ENCODE data around the gene PSMC1.

The PSMC1 gene

DNA sequence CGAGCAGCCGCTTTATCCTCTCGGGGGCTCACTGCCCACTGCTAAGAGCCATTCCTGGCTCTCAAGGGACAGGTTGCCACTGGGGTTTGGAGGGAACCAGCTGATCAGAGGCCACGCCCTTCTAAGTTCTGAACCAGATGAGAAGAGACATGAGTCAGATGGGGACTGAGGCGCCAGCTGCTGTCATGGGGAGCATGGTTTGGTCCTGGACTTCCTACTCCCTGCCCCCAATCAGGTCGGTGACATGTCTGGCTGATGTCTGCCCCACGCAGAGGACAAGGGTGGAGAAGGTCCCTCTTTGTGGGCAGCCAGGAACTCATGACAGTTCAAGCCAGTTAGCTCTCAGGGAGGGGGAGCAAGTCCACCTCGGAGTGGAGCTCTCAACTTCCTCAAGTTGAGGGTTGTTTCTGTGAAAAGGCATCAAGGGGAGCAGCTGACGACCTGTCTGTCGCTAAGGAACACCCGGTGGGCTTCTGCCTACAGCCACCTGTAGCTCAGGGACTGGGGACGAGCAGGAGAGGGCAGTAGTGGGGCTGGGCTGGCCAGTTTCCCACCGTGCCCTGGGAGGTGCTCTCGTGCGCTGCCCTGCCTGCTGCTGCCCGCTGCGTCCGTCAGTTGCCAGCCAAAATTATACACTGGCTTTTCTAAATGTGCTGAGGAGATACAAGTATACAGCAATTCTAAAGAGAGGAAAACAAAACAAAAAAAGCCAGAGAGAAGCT, 20.5 kb downstream of the PSMC1 start:
- no peak for DNase-seq (ENCODE audit: low read depth, low spot score)

DNA sequence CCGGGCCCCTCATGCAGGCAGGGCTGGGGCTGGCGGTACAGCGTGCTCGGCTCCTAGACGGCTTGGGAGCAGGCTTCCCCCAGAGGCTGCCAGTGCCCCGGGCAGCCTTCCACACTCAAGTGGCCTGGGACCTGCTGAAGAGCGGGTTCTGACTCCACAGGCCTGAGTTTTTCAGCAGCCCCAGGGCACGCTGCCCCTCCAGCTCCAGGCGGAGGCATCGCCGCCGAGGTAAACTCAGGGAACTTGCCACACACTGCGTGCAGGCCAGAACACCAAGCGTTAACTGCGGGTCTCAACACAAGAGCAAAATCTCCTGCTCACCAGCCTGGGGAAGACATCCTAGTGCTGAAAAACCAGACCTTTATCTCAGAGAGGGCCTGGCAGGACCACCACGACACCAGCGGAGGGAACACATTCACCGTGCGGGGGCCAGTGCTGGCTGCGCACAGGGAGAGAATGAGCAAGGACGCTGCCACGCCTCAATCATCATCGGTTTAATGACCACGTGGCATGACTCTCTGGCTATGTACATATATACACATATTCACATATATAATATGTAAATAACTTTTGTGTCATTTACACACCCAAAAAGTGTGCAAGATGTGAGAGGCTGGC, 21.3 kb downstream of the PSMC1 start:
- no peak for DNase-seq (ENCODE audit: low read depth, low spot score)

DNA sequence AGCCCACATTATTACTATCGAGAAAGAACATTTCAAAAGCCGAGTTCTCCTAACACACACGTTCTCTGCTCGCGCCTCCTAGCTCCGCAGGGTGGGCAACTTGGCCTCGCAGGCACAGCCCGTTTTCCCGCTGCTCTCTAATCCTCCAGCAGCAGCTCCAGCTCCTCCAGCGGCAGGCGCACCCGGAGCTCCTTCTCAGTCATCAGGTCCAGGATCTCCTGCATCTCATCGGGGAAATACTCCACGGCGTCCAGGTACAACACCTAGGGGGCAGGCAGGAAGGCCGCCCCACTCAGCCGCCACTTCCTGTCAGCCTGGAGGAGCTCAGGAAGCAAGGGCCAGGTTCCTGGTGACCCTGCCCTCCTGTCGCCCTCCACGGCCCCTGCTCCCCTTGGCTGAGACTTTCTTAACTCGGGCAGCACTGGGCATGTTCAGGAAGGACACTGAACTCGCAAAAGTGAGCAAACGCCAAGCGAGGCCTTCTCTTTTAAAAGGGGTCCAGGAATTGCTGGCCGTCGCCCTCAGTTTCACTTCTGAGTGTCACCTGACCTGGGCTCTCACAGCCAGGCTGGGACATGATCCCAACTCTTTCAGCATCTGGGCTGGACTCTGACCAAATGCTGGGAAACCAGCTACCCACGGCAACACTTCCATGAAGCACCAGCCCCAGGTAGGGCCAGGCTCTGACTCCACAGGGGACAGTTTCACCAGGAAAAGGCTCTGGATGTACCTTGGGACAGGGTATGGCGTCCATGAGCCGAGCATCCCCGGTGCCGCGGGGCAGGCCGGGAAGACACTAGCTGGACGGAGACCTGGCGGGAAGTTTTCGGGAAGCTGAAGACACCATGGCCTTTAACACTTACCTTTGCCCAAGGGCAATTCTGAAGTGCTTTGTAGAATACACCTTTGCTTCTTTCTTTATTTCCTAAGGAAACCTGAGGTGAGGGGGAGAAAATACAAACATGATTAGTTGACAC, 22.1 kb downstream of the PSMC1 start:
- no peak for DNase-seq (ENCODE audit: low read depth, low spot score)

DNA sequence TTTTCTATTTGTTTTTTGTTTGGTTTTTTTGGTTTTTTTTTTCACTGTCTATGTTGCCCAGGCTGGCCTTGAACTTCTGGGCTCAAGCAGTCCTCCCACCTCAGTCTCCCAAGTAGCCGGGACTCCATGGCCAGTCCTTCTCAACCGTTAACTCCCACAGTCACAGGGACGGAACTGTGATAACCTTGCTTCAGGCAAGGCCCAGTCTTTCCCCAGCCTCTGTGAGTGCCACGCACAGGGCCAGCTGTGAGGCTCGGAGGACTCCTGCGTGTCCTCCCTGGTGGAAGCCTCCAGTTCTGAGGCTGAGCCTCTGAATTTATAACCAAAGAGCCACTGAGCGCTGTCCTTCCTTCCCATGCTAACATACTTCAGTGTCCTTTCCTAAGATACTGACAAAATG, 23.7 kb downstream of the PSMC1 start:
- no peak for DNase-seq (ENCODE audit: low read depth, low spot score)

DNA sequence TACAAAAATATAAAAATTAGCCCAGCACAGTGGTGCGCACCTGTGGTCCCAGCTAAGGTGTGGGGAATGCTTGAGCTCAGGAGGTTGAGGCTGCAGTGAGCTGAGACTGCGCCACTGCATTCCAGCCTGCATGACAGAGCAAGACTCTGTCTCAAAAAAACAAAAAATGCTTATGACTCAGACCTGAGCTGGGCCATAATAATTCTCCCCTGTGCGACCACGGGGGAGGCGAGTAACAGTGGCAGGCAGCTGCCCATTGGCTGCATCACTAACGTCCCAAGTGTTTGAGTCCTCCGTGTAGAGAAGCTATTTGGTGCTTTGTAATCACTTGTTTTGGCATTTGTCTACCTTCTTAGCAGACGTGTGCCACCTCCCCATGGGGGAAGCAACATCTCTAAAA, 24.9 kb downstream of the PSMC1 start:
- DNase-seq (ENCODE audit: low read depth, low spot score): no peak

DNA sequence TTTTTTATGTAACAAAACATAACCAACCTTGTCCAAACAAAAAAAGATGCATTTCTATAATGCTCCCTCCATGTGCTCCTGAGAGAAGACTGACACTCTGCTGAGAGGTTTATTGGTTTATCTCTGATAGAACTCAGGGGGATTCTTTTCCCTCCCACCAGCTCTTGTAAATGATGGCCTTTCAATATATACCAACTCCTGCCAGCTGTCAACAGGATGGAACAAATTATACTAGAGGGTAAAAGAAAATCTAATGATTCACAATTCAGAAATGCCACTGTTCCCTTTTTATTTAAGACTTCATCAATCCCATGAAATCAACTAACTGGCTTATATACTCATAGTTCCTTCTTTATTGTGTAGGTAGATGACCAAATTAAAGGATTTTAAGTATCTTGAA, 25.4 kb downstream of the PSMC1 start:
- no peak for DNase-seq (ENCODE audit: low read depth, low spot score)

DNA sequence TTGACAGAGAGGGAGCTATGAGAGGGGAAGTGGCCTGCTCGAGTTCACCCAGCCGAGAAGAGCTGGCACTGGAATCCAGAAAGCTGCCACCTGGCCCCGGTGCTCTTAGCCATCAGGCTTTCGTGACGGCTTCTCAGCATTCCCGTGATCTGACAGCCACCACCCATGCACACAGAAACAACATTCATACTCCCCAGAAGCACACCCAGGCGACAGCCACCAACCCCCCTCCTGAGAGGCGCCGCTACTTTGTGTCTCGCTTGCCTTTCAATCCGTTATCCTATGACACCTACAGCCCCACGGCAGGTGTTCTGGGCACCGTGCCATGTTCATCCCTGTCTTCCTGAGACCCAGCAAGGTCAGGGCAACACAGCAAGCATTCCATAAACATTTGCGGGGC, 31.4 kb downstream of the PSMC1 start:
- DNase-seq (ENCODE audit: low read depth, low spot score): no peak

DNA sequence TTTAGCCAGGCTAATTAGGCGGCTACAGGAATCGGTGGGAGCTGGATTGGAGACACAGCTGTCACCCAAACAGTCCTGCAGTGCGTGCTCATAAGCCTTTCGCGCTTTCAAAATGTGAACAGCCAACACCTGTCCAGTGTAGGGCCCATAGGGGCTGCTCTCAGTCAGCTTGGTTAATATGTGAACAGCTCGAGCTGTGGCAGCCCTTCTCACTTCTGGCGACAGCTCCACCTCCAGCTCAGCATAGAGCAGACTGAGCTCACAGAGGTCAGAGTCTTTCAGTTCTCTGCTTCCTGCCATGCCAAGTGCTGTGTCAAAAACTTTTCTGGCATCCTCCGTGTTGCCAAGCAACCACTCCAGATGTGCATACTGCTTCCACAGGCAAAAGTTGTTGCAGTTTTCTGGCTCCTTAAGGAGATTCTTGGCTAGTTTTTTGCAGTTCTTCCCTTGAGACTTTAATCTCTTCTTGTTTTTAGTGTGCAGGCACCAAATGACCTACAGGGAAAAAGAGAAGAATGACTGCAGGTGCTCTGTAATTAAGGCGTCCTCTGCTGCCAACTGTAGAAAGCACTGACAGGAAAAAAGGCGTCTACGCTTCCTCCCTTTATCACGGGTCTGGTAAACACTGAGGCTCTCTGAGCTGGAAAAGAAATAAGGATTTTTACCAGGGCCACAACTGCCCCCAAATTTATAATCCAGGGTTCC, 32.5 kb downstream of the PSMC1 start:
- DNase-seq (ENCODE audit: low read depth, low spot score): no peak

DNA sequence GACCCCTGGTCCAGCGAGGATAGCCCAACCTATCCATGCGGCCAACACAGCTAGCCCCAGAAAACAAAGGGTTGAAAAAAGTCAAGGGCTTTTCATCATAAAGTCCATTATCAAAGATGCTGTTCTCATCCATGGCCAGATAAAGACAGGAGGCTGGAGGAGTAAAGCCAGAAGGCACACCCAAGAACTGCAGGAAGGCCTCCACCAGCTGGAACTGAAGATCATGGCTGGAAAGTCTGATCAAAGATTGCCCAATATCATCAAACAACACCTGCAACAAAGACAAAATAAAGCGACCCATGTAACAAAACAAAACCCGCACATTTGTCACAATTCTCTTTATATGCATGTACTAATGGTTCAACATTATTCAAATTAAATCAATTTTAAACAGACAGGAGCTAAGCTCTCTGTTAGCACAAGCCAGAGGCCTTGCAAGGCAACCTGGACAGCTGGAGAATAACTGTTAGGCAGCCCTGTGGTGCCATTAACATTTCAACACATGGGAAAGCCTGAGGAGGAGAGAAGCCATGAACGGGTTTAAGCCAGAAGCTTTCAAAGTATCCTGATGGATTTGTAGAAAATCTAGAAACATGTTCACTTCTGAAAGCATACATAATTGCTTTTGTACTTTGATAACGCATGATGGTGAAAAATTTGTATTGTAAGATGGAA, 34.1 kb downstream of the PSMC1 start:
- no peak for DNase-seq (ENCODE audit: low read depth, low spot score)

DNA sequence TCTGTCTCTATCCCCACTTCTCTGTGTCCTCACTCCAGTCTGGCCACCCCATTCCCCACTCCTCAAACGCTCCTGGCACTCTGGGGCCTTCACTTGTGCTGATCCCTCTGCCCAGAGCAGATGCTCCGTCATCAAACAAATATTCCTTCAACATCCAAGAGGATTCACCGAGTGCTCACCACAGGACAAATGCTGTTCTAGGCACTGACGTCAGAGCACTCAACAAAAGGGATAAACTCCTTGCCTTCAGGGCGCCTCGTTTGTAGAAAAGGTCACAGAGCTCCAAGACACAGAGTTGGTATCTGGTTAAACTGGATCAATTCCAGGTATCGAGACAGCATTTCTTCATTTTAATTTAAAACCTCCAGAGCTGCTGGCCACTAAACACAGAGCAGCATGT, 35.3 kb downstream of the PSMC1 start:
- DNase-seq (ENCODE audit: low read depth, low spot score): no peak

DNA sequence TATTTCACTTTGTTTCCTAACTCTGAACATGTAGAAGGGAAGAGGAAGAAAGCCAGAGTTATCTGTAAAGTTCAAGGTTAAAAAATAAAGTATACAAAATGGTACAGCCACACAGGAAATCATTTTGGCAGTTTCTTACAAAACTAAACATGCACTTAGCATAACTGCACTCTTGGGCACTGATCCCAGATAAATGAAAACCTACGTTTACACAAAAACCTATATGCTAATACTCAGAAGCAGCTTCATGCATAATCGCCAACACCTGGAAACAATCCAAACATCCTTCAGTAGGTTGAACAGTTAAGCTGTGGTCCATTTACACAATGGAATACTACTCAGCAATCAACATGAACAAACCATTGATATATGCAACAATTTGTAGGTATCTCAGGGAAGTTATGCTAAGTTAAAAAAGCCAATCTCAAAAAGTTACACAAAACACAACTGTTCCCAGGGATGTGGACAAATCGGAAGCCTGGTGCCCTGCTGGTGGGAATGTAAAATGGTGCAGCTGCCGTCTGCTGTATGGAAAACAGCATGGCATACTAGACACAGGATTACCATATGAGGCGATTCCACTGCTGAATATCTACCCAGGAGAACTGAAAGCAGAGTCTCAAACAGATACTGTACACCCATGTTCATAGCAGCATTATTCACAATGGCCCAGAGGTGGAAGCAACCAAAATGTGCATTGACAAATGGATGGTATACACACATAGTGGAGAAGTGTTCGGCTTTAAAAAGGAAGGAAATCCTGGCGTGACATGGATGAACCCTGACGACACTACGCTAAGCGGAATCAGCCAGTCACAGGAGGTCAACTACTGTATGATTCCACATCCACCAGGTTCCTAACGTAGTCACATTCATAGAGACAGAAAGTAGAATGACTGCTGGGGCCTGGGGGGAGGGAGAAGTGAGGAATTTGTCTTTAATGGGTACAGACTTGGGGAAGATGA, 37.7 kb downstream of the PSMC1 start:
- no peak for DNase-seq (ENCODE audit: low read depth, low spot score)

DNA sequence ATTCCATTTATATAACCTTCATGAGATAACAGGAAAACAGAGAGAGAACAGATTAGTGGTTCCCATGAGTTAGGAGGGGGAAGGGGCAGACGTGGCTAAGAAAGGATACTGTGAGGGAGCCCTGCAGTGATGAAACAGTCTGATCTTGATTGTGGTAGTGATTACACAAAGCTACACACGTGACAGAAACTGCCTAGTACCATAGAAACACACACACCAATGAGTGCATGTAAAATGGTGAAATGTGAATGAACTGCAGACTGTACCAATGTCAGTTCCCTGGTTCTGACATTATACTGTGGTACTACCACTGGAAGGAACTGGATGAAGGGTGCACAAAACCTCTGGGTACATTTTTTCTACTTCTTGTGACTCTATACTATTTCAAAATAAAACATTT, 38.5 kb downstream of the PSMC1 start:
- DNase-seq (ENCODE audit: low read depth, low spot score): no peak

DNA sequence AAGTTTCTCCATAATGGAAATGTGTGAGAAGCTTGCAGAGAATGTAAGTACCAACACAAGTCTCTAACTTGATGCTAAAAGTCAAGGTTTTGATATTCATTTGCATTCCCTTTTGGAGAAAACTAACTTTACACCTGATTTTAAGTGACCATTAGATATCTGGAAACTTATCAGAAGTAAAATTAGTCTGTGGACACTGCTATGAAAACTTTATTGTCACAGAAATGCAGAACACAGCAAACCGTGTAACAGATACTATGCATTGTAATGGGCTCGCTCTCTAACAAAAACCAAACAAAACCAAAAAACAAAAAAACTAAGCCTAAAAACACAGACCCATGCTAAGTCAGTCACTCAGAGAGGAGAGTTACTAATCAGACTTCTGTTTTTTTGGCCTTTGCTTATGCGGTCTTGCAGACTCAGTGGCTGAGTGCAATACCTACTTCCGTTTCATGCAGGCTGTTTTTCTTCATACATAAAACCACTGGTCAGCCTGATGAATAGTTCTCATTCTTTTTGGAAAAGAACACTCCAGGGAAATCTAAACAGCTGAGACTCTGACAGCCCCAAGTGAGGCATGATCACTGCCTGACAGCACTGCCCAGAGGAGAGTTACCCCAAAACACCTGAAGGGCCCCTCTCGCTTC, 39.6 kb downstream of the PSMC1 start:
- DNase-seq (ENCODE audit: low read depth, low spot score): no peak

DNA sequence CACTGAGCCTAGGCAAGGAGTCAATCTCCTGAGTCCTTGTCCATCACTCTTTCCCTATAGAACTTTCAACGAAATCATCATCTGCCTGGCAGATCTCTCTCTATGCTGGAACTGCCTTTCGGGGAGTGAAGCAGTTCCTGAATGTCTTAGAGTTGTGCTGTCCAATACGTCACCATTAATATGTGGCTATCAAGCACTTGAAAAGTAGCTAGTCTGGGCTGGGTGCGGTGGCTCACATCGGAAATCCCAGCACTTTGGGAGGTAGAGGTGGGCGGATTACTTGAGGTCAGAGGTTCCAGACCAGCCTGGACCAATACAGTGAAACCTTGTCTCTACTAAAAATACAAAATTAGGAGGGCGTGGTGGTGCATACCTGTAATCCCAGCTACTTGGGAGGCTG, 40.3 kb downstream of the PSMC1 start:
- no peak for DNase-seq (ENCODE audit: low read depth, low spot score)

DNA sequence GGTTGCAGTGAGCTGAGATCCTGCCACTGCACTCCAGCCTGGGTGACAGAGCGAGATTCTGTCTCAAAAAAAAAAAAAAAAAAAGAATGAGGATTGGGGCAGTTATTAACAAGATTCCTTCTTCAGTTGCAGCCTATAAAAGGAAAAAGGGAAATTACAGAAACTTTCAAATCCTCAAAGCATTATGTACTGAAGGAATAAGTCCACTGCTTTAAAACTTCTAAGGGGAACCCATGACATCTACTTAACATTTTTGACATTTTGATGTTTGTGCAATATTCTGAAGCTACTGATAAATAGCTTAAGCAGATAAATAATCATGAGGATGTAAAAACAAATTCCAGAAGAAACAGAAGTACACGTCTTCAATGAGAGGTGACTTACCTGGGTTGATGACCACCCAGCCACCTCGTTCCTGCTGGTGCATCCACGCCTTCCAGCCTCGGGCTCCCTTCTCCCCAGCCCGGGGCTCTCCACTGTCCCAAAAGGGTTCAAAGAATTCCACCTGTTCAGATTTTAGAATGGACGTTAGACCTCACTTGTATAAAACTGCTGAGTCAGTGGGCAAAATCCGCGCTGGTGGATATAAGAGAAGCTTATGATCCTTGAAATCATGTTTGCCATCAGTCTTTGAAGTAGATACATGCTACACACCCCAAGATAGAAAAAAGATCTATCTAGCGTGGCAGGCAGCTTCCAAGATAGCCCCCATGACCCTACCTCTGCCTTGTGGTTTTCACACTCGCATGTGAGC, 41.7 kb downstream of the PSMC1 start:
- DNase-seq (ENCODE audit: low read depth, low spot score): no peak

DNA sequence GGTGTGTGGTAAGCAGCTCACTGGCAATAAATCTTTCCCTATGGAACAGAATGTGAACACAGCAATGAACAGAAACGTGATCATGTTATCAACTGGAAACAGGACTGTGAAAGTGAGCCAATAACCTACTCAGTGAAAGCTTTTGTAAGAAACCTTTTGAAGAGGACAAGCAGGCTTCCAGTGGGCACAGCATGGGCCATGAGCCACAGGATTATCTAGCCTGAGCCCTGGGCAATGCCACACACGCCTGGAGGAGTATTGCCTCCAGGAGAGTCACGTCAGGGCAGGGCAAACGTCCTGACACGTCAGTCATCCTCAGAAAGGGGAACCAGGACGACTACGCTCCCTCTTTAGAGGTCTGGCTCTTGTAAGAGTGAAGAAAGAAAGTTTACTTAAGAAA, 43.1 kb downstream of the PSMC1 start:
- DNase-seq (ENCODE audit: low read depth, low spot score): no peak

DNA sequence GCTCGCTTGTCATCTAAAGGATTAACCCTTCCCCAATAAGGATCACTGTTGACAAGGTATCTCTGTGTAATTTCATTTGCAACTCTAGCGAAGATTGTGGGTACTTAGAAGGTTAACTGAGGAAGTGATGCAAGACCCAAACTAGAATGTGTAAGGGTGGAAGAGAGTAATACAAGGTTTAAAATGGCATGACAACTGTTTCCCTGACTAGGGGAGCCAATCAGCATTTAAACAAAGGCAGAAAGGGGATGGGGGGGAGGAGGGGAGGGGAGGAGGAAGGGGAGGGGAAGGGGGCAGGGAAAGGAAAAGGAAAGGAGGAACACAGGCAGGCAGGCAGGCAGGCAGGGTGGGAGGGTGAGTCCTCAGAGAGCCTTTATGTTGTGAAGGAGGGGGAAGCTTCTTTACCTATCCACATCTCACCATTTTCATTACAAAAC, 44.3 kb downstream of the PSMC1 start:
- DNase-seq (ENCODE audit: low read depth, low spot score): no peak

DNA sequence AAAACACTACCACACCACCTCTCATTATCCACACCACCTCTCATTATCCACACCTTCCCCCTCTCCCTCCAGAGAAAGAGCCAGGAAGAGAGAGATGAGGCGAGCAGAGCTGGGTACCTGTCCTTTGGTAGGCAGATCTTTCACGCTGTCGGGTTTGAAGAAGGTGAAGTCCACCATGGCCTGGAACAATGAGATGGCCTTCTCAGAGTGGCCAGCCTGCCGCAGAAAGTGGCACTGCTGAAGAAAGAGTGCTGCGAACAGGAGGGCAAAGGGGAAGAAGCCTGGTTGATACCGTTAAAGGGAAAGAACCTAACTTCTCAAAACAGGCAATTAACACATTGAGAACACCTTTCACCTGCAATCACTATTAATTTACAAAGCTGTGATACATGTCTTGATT, 44.8 kb downstream of the PSMC1 start:
- no peak for DNase-seq (ENCODE audit: low read depth, low spot score)

DNA sequence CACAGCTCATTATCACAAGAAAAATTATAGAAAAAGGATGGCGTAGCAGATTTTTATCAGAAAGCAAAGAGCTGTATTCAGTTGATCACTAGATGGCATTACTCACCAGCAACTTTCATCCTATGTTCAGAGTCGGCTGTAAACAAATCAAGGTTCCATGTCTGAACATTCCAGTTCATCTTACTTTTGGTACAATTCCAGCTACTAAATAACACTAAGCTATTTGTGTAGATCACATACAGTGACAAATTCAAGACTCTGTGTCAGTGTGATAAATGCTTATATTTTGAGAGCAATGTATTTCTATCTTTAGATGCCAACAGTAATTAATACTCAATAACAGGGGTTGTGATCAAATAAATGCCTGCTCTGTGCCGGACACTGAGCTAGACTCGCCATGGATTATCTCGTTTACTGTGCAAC, 45.3 kb downstream of the PSMC1 start:
- DNase-seq (ENCODE audit: low read depth, low spot score): no peak
